ENCODE measurements around the gene DSCAML1. TPM values are rescaled to one million over a fixed set of nuclear protein-coding genes. Genes with fewer than 3 reads are reported as not detected.

DSCAML1 gene
- total and polyA plus RNA-seq, 7 donors, result 0.04 to 0.52 (median 0.06) TPM

DNA sequence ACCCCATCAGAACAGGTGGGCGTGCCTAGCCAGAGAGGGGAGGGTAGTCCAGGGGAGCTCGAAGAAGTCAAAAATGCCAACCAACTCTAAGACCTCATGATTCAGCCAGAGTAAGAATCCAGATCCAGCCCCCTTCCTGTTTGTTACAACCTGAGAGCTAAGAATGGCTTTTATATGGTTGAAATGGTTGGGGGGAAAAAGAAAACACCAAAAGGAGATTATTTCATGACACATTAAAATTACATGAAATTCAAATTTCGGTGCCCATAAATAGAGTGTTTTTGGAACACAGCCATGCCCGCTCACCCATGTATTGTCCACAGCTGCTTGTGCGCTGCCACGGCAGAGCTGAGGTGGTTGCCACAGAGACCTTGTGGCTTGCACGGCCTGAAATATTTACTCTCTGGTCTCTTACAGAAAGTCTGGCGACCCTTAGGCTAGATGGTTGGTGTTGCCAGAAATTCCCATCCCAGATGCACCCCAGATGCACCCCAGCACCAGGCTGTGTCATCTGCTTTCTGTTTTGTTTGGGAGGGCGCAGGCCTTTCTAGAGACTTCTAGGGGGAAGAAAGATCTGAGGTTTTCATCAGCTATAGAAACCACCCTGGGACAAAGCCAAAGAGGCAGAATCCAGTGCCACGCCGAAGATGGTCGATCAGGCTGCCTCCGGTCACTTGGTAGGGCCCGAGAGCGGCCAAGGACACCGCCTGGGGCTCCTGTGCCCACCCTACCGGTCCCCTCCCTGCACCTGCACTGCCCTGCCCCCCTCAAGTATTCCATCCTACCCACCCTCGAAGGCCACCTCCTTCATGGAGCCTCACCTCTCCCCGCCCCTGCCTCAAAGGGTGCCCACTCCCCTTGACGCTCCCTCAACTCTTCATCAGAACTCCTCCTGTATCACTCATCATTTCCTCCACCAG, 80.2 kb downstream of the DSCAML1 start:
- intact Hi-C loops (cut with DNase I), result no loop called here
- ATAC-seq (no peak), DNase-seq (no peak)
- 81 to 87% (median 87%) methylated on average over 20 of the region's 20 CpGs for WGBS, 3 donors
- H3K27me3 ChIP-seq (ENCODE audit: insufficient read depth in 3 of 3, low read length in 2 of 3), result peaks cover 0 to 19% (median 2%) of the 10 kb centered on the region in 3 donors
- H3K4me3 ChIP-seq, result no peak overlapping the region
- TF ChIP-seq, protein P1, sequence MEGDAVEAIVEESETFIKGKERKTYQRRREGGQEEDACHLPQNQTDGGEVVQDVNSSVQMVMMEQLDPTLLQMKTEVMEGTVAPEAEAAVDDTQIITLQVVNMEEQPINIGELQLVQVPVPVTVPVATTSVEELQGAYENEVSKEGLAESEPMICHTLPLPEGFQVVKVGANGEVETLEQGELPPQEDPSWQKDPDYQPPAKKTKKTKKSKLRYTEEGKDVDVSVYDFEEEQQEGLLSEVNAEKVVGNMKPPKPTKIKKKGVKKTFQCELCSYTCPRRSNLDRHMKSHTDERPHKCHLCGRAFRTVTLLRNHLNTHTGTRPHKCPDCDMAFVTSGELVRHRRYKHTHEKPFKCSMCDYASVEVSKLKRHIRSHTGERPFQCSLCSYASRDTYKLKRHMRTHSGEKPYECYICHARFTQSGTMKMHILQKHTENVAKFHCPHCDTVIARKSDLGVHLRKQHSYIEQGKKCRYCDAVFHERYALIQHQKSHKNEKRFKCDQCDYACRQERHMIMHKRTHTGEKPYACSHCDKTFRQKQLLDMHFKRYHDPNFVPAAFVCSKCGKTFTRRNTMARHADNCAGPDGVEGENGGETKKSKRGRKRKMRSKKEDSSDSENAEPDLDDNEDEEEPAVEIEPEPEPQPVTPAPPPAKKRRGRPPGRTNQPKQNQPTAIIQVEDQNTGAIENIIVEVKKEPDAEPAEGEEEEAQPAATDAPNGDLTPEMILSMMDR (IDR thresholded peaks at IDR 0.05), result no peak
- H3K27ac ChIP-seq, result no peak overlapping the region
- H3K9me3 ChIP-seq, result no peaks in the 10 kb centered on the region
- H3K4me1 ChIP-seq, result no peaks in the 10 kb centered on the region
- no peaks in the 10 kb centered on the region for H3K36me3 ChIP-seq (ENCODE audit: insufficient read depth in 1 of 2, low read depth in 1 of 2)

GRCh38 chr11:117715801-117716200, 81.2 kb downstream of the DSCAML1 start:
- intact Hi-C loops (cut with DNase I), result no loop called here
- Histone ChIP-seq H3K4me1 (no peaks in the 10 kb centered on the region), H3K27me3 (ENCODE audit: insufficient read depth in 3 of 3, low read length in 2 of 3) (peaks cover 0 to 19% (median 2%) of the 10 kb centered on the region in 3 donors), H3K9me3 (no peaks in the 10 kb centered on the region), H3K27ac (no peak overlapping the region), H3K36me3 (ENCODE audit: insufficient read depth in 1 of 2, low read depth in 1 of 2) (no peaks in the 10 kb centered on the region), H3K4me3 (no peak overlapping the region)
- DNase-seq, result no peak
- no peak for ATAC-seq
- 70 to 78% (median 74%) methylated on average over 8 of the region's 8 CpGs for WGBS, 3 donors
- TF ChIP-seq, protein P1 (IDR thresholded peaks at IDR 0.05), result no peak

DNA sequence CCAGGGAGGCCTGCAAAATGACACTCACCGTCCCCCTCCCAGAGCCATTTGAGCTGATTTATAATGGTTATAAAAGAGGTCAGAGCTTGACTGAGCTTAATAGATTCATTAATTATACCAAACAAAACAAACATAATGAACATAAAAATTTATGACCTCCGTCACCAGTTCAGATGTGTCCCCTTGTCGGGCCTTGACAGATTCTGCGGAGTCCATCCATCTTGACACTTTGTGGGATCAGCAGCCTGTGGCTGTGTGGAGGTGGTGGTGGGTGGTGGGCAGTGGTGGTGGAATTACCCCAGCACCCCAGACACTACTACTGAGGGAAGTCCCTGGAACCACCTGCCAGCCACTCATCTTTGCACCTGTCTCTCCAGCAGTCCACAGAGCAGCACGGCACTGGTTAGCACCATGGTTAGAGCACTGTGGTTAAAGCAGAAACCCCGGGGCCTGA, 83.5 kb downstream of the DSCAML1 start:
- ATAC-seq, result no peak
- Histone ChIP-seq H3K36me3 (ENCODE audit: insufficient read depth in 1 of 2, low read depth in 1 of 2) (no peaks in the 10 kb centered on the region), H3K4me3 (no peak overlapping the region), H3K27me3 (ENCODE audit: insufficient read depth in 3 of 3, low read length in 2 of 3) (peaks cover 0 to 31% (median 6%) of the 10 kb centered on the region in 3 donors), H3K27ac (no peak overlapping the region), H3K9me3 (no peaks in the 10 kb centered on the region), H3K4me1 (no peaks in the 10 kb centered on the region)
- 78 to 81% (median 81%) methylated on average over 6 of the region's 6 CpGs for WGBS, 3 donors
- intact Hi-C loops (cut with DNase I), result no loop called here
- TF ChIP-seq, protein P1 (IDR thresholded peaks at IDR 0.05), result no peak
- DNase-seq, result no peak

GRCh38 chr11:117712530-117712929, 84.5 kb downstream of the DSCAML1 start:
- 92 to 94% (median 92%) methylated on average over 13 of the region's 13 CpGs for WGBS, 3 donors
- TF ChIP-seq, protein P1 (IDR thresholded peaks at IDR 0.05), result no peak
- H3K27me3 ChIP-seq (ENCODE audit: insufficient read depth in 3 of 3, low read length in 2 of 3), result peaks cover 0 to 25% (median 6%) of the 10 kb centered on the region in 3 donors
- no peak for DNase-seq
- intact Hi-C loops (cut with DNase I), result no loop called here
- H3K4me3 ChIP-seq, result no peak overlapping the region
- H3K36me3 ChIP-seq (ENCODE audit: insufficient read depth in 1 of 2, low read depth in 1 of 2), result no peaks in the 10 kb centered on the region
- H3K4me1 ChIP-seq, result no peaks in the 10 kb centered on the region
- no peak overlapping the region for H3K27ac ChIP-seq
- ATAC-seq, result no peak
- no peaks in the 10 kb centered on the region for H3K9me3 ChIP-seq

Measured in psoas muscle (tissue), 8 donors.